SK-N-SH (cell line): ENCODE data around the gene SIAH1. TPM values are rescaled to one million over a fixed set of nuclear protein-coding genes. Genes with fewer than 3 reads are reported as not detected.

Experiments used
- CTCF ChIA-PET: fragments of 300-600, 350-600 bp; formaldehyde crosslinking; extraction: SDS; loops from one replicate; lab custom pipeline; 2021; lab: Yijun Ruan, JAX
- POLR2A ChIA-PET: fragments of 350-600 bp; sonication (Branson Sonifier 250); formaldehyde crosslinking; extraction: SDS; loops from one replicate; lab custom pipeline; 2020; ENCODE audit warnings: antibody characterized with exemption, inconsistent platforms; lab: Yijun Ruan, JAX
- DNase-seq: peaks from one replicate; pipeline ENCODE4 v3.0.0; 2012
- H2AFZ ChIP-seq: fragments of 200-600 bp; sonication (generic); 2 replicates; pipeline ENCODE4 v1.8.1; 2016; ENCODE audit warnings: antibody characterized with exemption, mild to moderate bottlenecking, low read depth
- H3F3A ChIP-seq: fragments of 200-600 bp; sonication (generic); replicated peaks from 2 replicates; pipeline ENCODE3; 2016; ENCODE audit warnings: antibody characterized with exemption, mild to moderate bottlenecking; ENCODE audit not compliant: insufficient read depth
- H3K27ac ChIP-seq, 2 experiments: fragments of 200-500 bp in 1 of 2; fragments of 200-600 bp in 1 of 2; sonication (Bioruptor generic) in 1 of 2; sonication (generic), shearing (Covaris generic) in 1 of 2; 2 replicates each; pipeline versions ENCODE4 v1.5.1 to v1.6.1; 2014 to 2016; ENCODE audit warnings: low read depth in 2 of 2, inconsistent platforms in 1 of 2, low read length in 1 of 2, mild to moderate bottlenecking in 1 of 2, mixed read lengths in 1 of 2
- H3K27me3 ChIP-seq: fragments of 200-600 bp; sonication (generic), shearing (Covaris generic); 2 replicates; pipeline ENCODE4 v1.6.1; 2016; ENCODE audit warnings: mixed run types; ENCODE audit not compliant: insufficient read depth
- H3K36me3 ChIP-seq, 2 experiments: fragments of 200-500 bp in 1 of 2; fragments of 200-600 bp in 1 of 2; sonication (Bioruptor generic) in 1 of 2; sonication (generic) in 1 of 2; replicated peaks in 1 of 2; 2 replicates each; pipeline versions ENCODE3 to v1.5.1; 2014 to 2016; ENCODE audit warnings: low read length in 1 of 2, mild to moderate bottlenecking in 1 of 2; ENCODE audit not compliant: insufficient read depth in 2 of 2, control insufficient read depth in 1 of 2
- H3K4me1 ChIP-seq, 2 experiments: fragments of 200-500 bp in 1 of 2; fragments of 200-600 bp in 1 of 2; sonication (Bioruptor generic) in 1 of 2; sonication (generic), shearing (Covaris generic) in 1 of 2; 2 replicates each; pipeline versions ENCODE4 v1.5.1 to v1.6.1; 2014 to 2016; ENCODE audit warnings: low read depth in 1 of 2, low read length in 1 of 2, mixed run types in 1 of 2; ENCODE audit not compliant: insufficient read depth in 2 of 2, control insufficient read depth in 1 of 2
- H3K4me2 ChIP-seq: fragments of 200-600 bp; sonication (generic), shearing (Covaris generic); 2 replicates; pipeline ENCODE4 v1.6.1; 2017; ENCODE audit warnings: mixed run types
- H3K4me3 ChIP-seq, 2 experiments: fragments of 200-500 bp in 1 of 2; fragments of 200-600 bp in 1 of 2; sonication (Bioruptor generic) in 1 of 2; sonication (generic), shearing (Covaris generic) in 1 of 2; 2 replicates each; pipeline versions ENCODE4 v1.5.1 to v1.8.1; 2014 to 2016; ENCODE audit warnings: low read depth in 2 of 2, inconsistent platforms in 1 of 2, low read length in 1 of 2, mild to moderate bottlenecking in 1 of 2, mixed read lengths in 1 of 2, moderate library complexity in 1 of 2
- H3K79me2 ChIP-seq: fragments of 200-600 bp; sonication (generic); 2 replicates; pipeline ENCODE4 v1.8.1; 2017; ENCODE audit warnings: mild to moderate bottlenecking; ENCODE audit not compliant: insufficient read depth
- H3K9ac ChIP-seq: fragments of 200-600 bp; sonication (generic); 2 replicates; pipeline ENCODE4 v1.6.1; 2017; ENCODE audit warnings: mixed run types
- H3K9me2 ChIP-seq: fragments of 200-600 bp; sonication (generic); 2 replicates; pipeline ENCODE4 v1.6.1; 2017; ENCODE audit warnings: mixed run types
- H3K9me3 ChIP-seq: fragments of 200-600 bp; sonication (generic); 2 replicates; pipeline ENCODE4 v1.6.1; 2017; ENCODE audit warnings: mixed run types, mild to moderate bottlenecking, moderate library complexity
- H4K20me1 ChIP-seq: fragments of 200-600 bp; sonication (generic); 2 replicates; pipeline ENCODE4 v1.6.1; 2017; ENCODE audit warnings: mild to moderate bottlenecking, mixed run types; ENCODE audit not compliant: insufficient read depth
- CHD2 ChIP-seq: fragments of 150-350 bp; IDR thresholded peaks from 2 replicates; pipeline ENCODE4 v1.6.1; 2018; ENCODE audit warnings: low read length; ENCODE audit not compliant: partially characterized antibody
- IRF3 ChIP-seq: fragments of 150-350 bp; IDR thresholded peaks from 2 replicates; pipeline ENCODE4 v1.6.1; 2016; ENCODE audit warnings: mild to moderate bottlenecking, low read depth, low read length
- RCOR1 ChIP-seq: fragments of 150-350 bp; IDR thresholded peaks from 2 replicates; pipeline ENCODE4 v1.6.1; 2017; ENCODE audit warnings: antibody characterized with exemption, low read length
- RFX5 ChIP-seq: IDR thresholded peaks from 2 replicates; pipeline ENCODE4 v1.6.1; 2012; ENCODE audit warnings: mild to moderate bottlenecking, improper control_type of control experiment, low read length
- TCF12 ChIP-seq: IDR thresholded peaks from 2 replicates; pipeline ENCODE4 v1.4.0; 2012
- WGBS: methylation state at CpG from one replicate; pipeline ENCODE4 v1.1.6; 2017; ENCODE audit warnings: low lambda C conversion rate; 5-methylcytosine and 5-hydroxymethylcytosine counted together
- polyA plus RNA-seq, 3 experiments: library from polyadenylated mRNA; depleted of rRNA; stranded (reverse); fragments of >200 nt; gene quantifications; 2 replicates each; pipeline ENCODE4 v1.2.3, GENCODE V29; 2012
- TF ChIP-seq, protein P1 (sequence below): IDR thresholded peaks from 2 replicates; pipeline ENCODE4 v1.4.0; 2012; ENCODE audit warnings: low read depth, borderline replicate concordance
- TF ChIP-seq, protein P2 (sequence below): IDR thresholded peaks from 2 replicates; pipeline ENCODE4 v1.6.1; 2012; ENCODE audit warnings: mild to moderate bottlenecking, low read depth, low read length, moderate library complexity
- TF ChIP-seq, protein P3 (sequence below): IDR thresholded peaks from 2 replicates; pipeline ENCODE4; 2012

The SIAH1 gene
- polyA plus RNA-seq, 1 of the 3 experiments (the other 2 are of a cell fraction): 15.4 TPM

DNA sequence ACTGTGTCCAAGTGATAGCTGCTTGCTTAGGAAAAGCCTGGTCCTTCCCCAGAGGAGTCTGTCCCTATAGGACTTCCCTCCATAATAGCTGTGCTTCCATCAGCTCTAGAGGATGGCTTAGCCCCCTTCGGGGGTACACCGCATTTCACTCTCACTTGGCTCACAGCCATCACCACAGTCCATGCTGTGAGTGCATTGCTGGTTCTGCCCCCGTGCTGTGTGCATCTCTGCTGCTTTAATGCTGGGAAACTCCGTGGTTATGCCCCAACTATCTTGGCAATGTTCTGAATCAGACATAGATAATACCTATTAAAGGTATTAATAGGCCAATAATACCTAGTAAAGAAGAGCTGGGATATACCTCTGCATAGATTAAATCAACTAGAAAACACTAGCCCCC, 58.3 kb downstream of the SIAH1 start (continued):
- TF ChIP-seq, protein P1, sequence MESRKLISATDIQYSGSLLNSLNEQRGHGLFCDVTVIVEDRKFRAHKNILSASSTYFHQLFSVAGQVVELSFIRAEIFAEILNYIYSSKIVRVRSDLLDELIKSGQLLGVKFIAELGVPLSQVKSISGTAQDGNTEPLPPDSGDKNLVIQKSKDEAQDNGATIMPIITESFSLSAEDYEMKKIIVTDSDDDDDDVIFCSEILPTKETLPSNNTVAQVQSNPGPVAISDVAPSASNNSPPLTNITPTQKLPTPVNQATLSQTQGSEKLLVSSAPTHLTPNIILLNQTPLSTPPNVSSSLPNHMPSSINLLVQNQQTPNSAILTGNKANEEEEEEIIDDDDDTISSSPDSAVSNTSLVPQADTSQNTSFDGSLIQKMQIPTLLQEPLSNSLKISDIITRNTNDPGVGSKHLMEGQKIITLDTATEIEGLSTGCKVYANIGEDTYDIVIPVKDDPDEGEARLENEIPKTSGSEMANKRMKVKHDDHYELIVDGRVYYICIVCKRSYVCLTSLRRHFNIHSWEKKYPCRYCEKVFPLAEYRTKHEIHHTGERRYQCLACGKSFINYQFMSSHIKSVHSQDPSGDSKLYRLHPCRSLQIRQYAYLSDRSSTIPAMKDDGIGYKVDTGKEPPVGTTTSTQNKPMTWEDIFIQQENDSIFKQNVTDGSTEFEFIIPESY: no peak
- no peak for TF ChIP-seq CHD2
- no peak for TF ChIP-seq RFX5
- TF ChIP-seq, protein P2, sequence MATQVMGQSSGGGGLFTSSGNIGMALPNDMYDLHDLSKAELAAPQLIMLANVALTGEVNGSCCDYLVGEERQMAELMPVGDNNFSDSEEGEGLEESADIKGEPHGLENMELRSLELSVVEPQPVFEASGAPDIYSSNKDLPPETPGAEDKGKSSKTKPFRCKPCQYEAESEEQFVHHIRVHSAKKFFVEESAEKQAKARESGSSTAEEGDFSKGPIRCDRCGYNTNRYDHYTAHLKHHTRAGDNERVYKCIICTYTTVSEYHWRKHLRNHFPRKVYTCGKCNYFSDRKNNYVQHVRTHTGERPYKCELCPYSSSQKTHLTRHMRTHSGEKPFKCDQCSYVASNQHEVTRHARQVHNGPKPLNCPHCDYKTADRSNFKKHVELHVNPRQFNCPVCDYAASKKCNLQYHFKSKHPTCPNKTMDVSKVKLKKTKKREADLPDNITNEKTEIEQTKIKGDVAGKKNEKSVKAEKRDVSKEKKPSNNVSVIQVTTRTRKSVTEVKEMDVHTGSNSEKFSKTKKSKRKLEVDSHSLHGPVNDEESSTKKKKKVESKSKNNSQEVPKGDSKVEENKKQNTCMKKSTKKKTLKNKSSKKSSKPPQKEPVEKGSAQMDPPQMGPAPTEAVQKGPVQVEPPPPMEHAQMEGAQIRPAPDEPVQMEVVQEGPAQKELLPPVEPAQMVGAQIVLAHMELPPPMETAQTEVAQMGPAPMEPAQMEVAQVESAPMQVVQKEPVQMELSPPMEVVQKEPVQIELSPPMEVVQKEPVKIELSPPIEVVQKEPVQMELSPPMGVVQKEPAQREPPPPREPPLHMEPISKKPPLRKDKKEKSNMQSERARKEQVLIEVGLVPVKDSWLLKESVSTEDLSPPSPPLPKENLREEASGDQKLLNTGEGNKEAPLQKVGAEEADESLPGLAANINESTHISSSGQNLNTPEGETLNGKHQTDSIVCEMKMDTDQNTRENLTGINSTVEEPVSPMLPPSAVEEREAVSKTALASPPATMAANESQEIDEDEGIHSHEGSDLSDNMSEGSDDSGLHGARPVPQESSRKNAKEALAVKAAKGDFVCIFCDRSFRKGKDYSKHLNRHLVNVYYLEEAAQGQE: no peak
- no peak for TF ChIP-seq RCOR1

- Histone ChIP-seq H3K4me3 (no peak overlapping the region), H3K9me2 (no peaks in the 10 kb centered on the region), H3K36me3 (peaks cover 7 to 33% of the 10 kb centered on the region in 2 experiments), H3K9me3 (no peaks in the 10 kb centered on the region), H3K27ac (peak overlapping the region in 1 of 2 experiments; percentile 41; a peak in 1 of 4 replicates), H2AFZ (no peak overlapping the region), H3K4me1 (no peaks in the 10 kb centered on the region), H4K20me1 (no peaks in the 10 kb centered on the region), H3K9ac (no peak overlapping the region), H3K79me2 (no peaks in the 10 kb centered on the region), H3K27me3 (no peaks in the 10 kb centered on the region), H3K4me2 (no peak overlapping the region), H3F3A (no peaks in the 10 kb centered on the region)
- CTCF ChIA-PET: interaction anchor here (0.6 to 2.2 kb wide), 2 partner anchors 299 to 306 kb away, joined by 3 to 6 read pairs; no protein-coding TSS in a partner anchor
- WGBS: 73% methylated on average over 7 of the region's 7 CpGs
- POLR2A ChIA-PET: no interaction called here
- TF ChIP-seq IRF3: no peak
- TF ChIP-seq, protein P3, sequence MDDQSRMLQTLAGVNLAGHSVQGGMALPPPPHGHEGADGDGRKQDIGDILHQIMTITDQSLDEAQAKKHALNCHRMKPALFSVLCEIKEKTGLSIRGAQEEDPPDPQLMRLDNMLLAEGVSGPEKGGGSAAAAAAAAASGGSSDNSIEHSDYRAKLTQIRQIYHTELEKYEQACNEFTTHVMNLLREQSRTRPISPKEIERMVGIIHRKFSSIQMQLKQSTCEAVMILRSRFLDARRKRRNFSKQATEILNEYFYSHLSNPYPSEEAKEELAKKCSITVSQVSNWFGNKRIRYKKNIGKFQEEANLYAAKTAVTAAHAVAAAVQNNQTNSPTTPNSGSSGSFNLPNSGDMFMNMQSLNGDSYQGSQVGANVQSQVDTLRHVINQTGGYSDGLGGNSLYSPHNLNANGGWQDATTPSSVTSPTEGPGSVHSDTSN: 0 out of 2 replicates have a peak, but pooled peaks have one; percentile 20
- peak; percentile 24; the same call in 1 of the 2 replicates for TF ChIP-seq TCF12
- DNase-seq: no peak
Observed at GRCh38 chr16:48323783-48324775, 61.1 kb downstream of the SIAH1 start.
